HAP-1 (cell line): ENCODE measurements around the gene PTPRN2.

Experiments
- DNase-seq, 2 experiments: peaks; one replicate each; pipeline ENCODE4 v3.0.0-alpha.2; 2016 to 2020; ENCODE audit warnings: low spot score in 2 of 2
- H3K27me3 ChIP-seq: fragments of 250-450 bp; sonication (Bioruptor Pico); 2 replicates; pipeline ENCODE4 v1.5.1; 2020; ENCODE audit warnings: low read depth, mild to moderate bottlenecking, moderate library complexity
- H3K36me3 ChIP-seq: fragments of 250-450 bp; sonication (Bioruptor Pico); replicated peaks from 2 replicates; pipeline ENCODE4 v1.5.1; 2020; ENCODE audit warnings: mild to moderate bottlenecking
- H3K4me1 ChIP-seq: fragments of 250-450 bp; sonication (Bioruptor Pico); 2 replicates; pipeline ENCODE4 v1.5.1; 2020; ENCODE audit warnings: mild to moderate bottlenecking
- H3K4me3 ChIP-seq: fragments of 250-450 bp; sonication (Bioruptor Pico); 2 replicates; pipeline ENCODE4 v1.5.1; 2020; ENCODE audit warnings: mild to moderate bottlenecking, moderate library complexity
- H3K9me3 ChIP-seq: fragments of 250-450 bp; sonication (Bioruptor Pico); 2 replicates; pipeline ENCODE4 v1.5.1; 2020; ENCODE audit warnings: mild to moderate bottlenecking, moderate library complexity
- in situ Hi-C: fragments of 300-500 bp; cut with MboI; formaldehyde crosslinking; loops from 3 replicates; pipeline ENCODE4 v1.14.3; 2020; ENCODE audit warnings: low sequenced_read_pairs, inconsistent platforms, mixed read lengths

PTPRN2 gene

DNA sequence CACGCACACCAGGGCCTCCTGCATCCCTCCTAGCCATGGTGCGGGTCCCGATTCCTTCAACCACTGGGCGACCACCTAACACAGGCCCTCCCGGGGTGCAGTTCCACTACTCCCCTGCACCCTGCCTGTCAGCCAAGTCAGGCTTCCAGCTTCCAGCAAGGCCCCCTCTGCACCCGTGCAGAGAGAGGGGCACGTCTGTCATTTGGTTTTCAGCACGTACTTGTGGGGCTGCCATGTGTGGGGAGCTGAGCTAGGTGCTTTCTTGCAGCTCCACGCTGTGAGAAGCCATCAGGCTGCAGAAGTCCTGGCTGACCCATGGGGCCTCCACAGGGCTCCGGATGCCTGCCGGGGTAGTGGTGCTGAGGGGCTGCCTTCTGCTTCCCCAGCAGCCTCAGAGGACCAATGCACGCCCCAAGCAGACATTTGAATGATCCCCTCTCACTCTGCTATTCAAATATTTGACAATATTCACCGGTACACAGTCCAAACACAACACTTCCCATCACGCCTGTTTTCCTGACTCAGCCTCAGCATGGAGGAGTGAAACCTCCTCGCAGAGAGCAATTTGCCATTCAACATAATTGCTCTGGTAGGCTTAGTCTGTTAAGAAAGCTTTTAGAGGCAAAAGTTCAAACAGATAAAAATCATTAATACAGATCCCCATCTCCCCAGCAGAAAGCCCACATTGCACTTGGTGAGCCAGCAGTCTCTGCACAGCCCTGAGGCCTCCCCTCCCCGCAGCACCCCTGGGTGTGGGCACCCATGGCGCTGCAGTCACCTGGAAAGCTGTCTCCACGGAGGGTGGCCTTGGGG, 449.9 kb downstream of the PTPRN2 start:
- Histone ChIP-seq H3K4me3 (no peak overlapping the region), H3K36me3 (no peaks in the 10 kb centered on the region), H3K9me3 (no peaks in the 10 kb centered on the region), H3K27me3 (no peaks in the 10 kb centered on the region), H3K4me1 (no peaks in the 10 kb centered on the region)
- DNase-seq, result no peak
- in situ Hi-C loops, result no loop called here

DNA sequence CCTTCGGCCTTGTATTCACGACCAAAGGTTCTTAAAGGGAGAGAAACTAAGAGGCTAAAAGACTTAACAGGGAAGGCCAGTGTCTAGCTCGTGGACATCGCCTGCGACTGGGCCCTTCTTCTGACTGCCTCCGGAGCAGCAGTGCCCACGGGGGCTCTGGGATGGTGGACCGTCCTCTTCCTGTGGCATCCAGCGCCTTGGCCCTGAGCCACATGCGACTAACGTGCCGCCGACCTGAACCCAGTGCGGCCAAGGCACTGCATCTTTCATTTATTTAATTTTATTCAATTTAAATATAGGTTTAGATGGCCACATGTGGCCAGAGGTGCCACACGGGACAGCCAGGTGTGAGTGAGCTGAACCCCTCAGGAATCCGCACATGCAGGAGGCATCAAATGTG, 451.7 kb downstream of the PTPRN2 start:
- Histone ChIP-seq H3K4me1 (no peaks in the 10 kb centered on the region), H3K9me3 (no peaks in the 10 kb centered on the region)

DNA sequence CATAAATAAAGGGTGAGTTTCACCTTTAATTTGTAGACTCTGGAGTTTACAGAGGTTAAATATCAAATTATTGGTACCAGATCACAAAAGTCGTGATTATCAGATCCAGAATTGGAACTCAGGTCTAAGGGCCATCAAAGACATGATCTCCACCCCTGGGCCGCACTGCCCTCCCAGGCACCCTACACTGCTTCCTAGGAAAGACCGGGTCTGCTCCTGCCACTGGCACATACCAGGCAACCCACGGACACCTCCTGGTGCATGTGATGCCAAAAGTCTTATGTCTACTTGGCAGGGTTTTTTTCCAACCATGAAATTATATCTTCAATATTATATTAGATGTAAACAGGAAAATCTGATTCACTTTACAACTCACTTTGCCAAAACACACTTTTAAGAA, 452.8 kb downstream of the PTPRN2 start:
- no peak for DNase-seq
- Histone ChIP-seq H3K9me3 (no peaks in the 10 kb centered on the region), H3K27me3 (no peaks in the 10 kb centered on the region), H3K4me1 (no peaks in the 10 kb centered on the region), H3K4me3 (no peak overlapping the region), H3K36me3 (no peaks in the 10 kb centered on the region)
- in situ Hi-C loops, result no loop called here

More for the DNA sequence above, 451.7 kb downstream of the PTPRN2 start:
- no peak for DNase-seq
- Histone ChIP-seq H3K4me3 (no peak overlapping the region), H3K36me3 (no peaks in the 10 kb centered on the region), H3K27me3 (no peaks in the 10 kb centered on the region)
- in situ Hi-C loops, result no loop called here

DNA sequence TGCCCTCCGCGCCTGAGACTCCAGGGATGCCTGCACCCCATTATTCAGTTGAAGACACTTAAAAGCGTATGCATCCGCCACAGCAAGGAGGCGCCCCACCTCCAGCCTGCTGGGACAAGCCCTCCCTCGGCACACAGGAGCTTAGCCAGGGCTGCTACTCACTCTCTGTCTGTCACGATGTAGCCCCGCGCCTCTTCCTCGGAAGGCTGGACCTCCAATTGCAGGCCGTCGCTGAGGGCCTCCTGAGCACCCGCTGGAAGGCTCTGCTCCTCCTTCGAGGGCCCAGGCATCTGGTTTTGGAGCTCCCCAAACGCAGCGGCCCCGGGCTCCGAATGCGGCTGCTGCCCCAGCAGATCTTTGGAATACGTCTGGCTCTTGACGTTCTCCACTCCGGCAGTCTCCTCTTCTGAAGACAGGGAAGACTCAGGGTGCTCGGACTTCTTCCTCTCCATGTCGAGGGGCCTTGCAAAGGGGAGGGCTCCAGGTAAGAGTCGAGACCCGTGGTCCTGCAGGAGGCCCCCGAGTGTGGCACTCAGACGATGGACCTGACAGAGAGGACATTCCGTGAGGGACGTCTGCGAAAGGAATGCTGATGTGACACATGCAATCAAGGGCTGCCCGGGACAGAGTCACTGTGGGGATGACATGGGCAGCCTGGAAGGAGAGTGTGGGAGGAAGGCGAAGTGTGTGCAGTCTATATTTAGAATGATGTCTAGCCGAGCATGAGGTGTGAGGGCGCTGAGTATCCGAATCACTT, 453.9 kb downstream of the PTPRN2 start:
- no peak overlapping the region for H3K4me3 ChIP-seq
- no peak for DNase-seq
- no peaks in the 10 kb centered on the region for H3K36me3 ChIP-seq
- H3K27me3 ChIP-seq, result no peaks in the 10 kb centered on the region
- no peaks in the 10 kb centered on the region for H3K4me1 ChIP-seq
- in situ Hi-C loops, result no loop called here
- H3K9me3 ChIP-seq, result no peaks in the 10 kb centered on the region

DNA sequence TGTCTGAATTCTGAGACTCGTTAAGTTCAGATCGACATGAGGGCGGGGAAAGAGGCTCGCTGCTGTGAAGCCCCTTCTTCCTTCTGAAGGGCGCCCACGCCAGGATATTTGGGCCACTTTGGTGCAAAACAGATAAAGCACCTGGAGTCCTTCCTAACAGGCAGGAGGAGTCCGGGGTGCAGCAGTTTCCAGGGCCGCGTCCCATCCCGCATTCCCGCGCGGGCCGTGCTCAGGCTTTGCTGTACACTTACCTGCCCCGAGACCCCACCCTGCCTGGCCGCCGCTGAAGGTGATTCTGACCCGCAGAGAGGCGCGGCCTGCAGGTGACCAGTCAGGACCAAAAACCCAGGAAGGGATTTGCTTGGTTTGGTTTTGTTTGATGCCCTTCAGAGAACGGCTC, 454.6 kb downstream of the PTPRN2 start:
- Histone ChIP-seq H3K27me3 (no peaks in the 10 kb centered on the region), H3K4me1 (no peaks in the 10 kb centered on the region), H3K9me3 (no peaks in the 10 kb centered on the region), H3K36me3 (no peaks in the 10 kb centered on the region), H3K4me3 (no peak overlapping the region)
- DNase-seq, result no peak
- in situ Hi-C loops, result no loop called here

DNA sequence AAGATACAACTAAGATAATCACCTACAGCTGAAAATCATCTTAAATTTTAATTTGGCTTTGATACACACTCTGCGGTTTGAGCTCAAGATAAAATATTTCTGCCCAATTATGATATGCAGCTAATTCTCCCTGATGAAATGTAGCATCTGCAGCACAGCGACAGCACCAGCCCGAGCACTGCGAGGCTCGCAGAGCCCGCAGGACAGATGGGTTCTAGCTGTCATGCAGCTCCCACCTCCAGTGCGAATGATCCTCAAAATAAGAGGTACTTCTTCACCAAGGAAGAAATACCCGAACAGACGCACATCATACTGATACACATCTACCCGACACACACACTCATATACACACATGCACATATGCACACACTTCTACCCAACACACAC, 457.6 kb downstream of the PTPRN2 start:
- Histone ChIP-seq H3K36me3 (no peaks in the 10 kb centered on the region), H3K27me3 (no peaks in the 10 kb centered on the region), H3K4me3 (no peak overlapping the region), H3K9me3 (no peaks in the 10 kb centered on the region), H3K4me1 (no peaks in the 10 kb centered on the region)
- in situ Hi-C loops, result no loop called here
- no peak for DNase-seq

DNA sequence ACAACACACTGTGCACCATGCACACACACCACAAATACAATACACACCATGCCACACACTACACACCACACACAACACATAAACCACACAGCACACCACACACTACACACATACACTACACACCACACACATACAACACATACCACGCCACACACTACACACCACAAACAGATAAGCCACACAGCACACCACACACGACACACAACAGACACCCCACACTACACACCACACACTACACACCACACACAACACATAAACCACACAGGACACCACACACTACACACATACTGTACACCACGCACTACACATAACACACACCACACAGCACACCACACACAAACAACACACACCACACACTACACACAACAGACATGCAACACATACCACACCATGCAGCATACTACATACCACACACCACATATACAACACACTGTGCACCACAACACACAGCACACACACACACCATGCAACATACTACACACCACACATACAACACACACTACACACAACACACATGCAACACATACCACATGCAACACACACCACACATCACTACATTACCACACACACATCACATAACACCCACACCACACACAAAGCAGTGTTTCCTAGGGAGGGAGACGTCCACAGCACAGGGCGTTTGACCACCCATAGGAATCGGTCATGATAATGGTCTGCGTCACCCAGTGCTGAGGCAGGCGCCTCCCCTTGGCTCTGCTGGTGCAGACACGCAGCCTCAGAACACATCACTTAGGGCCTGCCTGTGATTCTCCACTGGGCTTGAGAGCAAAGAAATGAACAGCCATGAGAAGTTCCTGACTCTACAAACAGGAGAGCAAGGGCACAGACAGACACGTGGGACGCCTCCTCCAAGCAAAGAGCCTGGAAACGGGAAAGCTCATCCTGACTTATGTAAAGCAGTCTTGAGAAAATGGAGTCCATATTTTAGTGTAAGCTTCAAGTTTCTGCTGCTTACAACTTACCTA, 458.3 kb downstream of the PTPRN2 start:
- DNase-seq, result no peak
- Histone ChIP-seq H3K27me3 (no peaks in the 10 kb centered on the region), H3K9me3 (no peaks in the 10 kb centered on the region), H3K4me1 (no peaks in the 10 kb centered on the region), H3K36me3 (no peaks in the 10 kb centered on the region), H3K4me3 (no peak overlapping the region)
- in situ Hi-C loops, result no loop called here

DNA sequence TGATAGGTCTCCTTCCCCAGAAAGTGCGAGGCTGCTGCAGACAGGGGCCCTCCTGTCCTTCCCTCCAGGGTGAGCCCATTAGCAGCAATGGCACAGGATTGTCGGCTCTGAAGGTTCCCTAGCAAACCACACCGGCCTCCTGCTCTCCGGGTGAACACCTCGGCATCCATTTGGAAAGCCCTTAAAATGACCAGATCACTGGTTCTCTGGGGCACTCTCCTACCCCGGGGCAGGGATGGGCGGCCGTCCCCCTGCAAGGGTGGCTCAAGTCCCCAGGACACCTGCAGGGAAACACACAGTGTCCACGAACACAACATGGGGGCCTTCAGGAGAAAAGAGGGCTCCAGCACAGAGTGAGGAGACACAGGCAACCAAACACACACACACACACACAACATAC, 459.1 kb downstream of the PTPRN2 start:
- no peaks in the 10 kb centered on the region for H3K9me3 ChIP-seq
- no peak overlapping the region for H3K4me3 ChIP-seq
- H3K36me3 ChIP-seq, result no peaks in the 10 kb centered on the region
- H3K4me1 ChIP-seq, result no peaks in the 10 kb centered on the region
- H3K27me3 ChIP-seq, result no peaks in the 10 kb centered on the region
- no peak for DNase-seq
- in situ Hi-C loops, result no loop called here

DNA sequence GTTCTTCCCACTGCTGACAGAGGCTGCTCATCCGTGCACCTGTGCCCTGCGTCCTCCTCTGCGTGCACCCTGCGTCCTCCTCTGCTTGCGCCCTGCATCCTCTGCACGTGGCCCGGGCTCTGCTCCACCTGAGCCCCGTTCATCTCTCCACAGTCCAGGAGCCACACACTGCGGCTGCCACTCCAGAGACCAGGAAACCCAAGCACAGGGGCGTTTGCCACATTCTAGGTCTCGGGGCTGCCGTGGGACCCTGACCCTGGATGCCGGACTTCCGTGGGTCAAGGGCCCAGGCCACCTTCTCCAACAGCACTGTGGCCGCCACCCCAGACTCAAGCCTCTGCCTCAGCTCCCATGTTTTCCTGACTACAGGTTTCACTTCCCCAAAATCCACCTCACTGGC, 460.4 kb downstream of the PTPRN2 start:
- Histone ChIP-seq H3K27me3 (no peaks in the 10 kb centered on the region), H3K4me1 (no peaks in the 10 kb centered on the region), H3K36me3 (no peaks in the 10 kb centered on the region), H3K9me3 (no peaks in the 10 kb centered on the region), H3K4me3 (no peak overlapping the region)
- no peak for DNase-seq
- in situ Hi-C loops, result no loop called here

DNA sequence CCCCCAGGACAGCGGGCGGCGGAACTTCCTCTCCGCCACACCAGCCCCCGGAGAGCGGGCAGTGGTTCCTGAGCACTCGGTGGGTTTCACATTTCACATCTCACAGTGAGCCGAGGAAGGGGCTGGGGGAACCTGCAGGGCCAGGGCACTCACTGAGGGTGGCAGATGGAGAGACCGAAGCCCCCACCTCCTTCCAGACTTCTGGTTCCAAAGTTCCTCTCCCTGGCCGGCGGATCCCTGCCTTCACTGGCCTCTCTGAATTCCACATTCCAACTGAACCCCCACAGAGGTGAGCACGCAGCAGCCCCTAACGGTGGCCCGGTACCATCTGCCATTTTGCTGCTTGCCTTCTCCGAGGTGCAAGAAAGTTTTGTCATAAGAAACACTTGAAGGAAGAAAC, 461.0 kb downstream of the PTPRN2 start:
- no peak for DNase-seq
- Histone ChIP-seq H3K27me3 (no peaks in the 10 kb centered on the region), H3K4me3 (no peak overlapping the region), H3K4me1 (no peaks in the 10 kb centered on the region), H3K36me3 (no peaks in the 10 kb centered on the region), H3K9me3 (no peaks in the 10 kb centered on the region)
- in situ Hi-C loops, result no loop called here

DNA sequence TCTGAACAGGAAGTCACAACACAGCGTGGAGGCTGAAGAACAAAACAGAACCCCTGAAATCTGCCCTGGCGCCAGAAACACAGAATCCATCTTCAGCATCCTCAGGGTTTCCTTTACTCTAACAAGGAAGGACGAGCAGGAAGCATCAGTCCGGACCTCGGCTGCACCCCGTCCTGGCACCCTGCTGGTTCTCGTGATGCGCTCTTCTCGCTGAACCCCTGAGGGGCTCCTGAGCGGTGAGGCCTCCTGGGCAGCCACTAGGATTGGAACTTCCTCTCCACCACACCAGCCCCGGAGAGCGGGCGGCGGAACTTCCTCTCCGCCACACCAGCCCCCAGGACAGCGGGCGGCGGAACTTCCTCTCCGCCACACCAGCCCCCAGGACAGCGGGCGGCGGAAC, 461.9 kb downstream of the PTPRN2 start:
- no peaks in the 10 kb centered on the region for H3K27me3 ChIP-seq
- no peaks in the 10 kb centered on the region for H3K36me3 ChIP-seq
- in situ Hi-C loops, result no loop called here
- no peak for DNase-seq
- H3K9me3 ChIP-seq, result no peaks in the 10 kb centered on the region
- no peak overlapping the region for H3K4me3 ChIP-seq
- no peaks in the 10 kb centered on the region for H3K4me1 ChIP-seq

DNA sequence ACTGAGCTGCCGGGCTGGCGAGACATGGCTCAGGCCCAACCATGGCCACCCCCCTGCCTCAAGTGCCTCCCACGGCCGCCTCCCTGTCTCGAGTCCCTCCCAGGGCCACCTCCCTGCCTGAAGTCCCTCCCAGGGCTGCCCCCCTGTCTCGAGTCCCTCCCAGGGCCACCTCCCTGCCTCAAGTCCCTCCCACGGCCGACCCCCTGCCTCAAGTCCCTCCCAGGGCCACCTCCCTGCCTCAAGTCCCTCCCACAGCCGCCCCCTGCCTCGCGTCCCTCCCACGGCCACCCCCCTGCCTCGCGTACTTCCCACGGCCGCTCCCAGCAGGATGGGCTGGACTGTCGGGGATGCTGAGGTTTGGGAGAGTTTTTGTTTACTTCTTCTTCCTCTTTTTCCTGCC, 462.5 kb downstream of the PTPRN2 start:
- in situ Hi-C loops, result no loop called here
- no peak for DNase-seq
- Histone ChIP-seq H3K4me3 (no peak overlapping the region), H3K27me3 (no peaks in the 10 kb centered on the region), H3K9me3 (no peaks in the 10 kb centered on the region), H3K4me1 (no peaks in the 10 kb centered on the region), H3K36me3 (no peaks in the 10 kb centered on the region)

DNA sequence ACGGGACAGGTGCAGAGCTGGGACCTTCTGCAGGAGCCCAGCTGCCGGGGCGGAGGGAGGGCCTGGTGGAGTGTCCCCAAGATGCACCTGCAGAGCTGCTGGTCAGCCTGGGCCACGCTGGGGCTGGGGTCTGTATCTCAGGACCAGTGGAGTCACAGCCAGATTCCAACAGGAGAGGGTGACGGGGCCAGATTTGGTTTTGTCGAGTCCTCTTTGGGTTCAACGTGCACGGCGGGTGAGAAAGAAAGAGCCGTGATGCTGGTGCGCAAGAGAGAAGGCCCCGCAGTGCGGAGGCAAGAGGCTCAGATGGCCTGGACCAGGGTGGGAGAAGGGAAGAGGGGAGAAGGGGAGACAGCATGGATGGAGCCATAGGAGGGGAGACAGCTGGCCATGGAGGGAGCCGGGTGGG, 462.9 kb downstream of the PTPRN2 start:
- H3K9me3 ChIP-seq, result no peaks in the 10 kb centered on the region
- no peaks in the 10 kb centered on the region for H3K36me3 ChIP-seq
- H3K27me3 ChIP-seq, result no peaks in the 10 kb centered on the region
- H3K4me1 ChIP-seq, result no peaks in the 10 kb centered on the region
- in situ Hi-C loops, result no loop called here
- no peak for DNase-seq
- no peak overlapping the region for H3K4me3 ChIP-seq

DNA sequence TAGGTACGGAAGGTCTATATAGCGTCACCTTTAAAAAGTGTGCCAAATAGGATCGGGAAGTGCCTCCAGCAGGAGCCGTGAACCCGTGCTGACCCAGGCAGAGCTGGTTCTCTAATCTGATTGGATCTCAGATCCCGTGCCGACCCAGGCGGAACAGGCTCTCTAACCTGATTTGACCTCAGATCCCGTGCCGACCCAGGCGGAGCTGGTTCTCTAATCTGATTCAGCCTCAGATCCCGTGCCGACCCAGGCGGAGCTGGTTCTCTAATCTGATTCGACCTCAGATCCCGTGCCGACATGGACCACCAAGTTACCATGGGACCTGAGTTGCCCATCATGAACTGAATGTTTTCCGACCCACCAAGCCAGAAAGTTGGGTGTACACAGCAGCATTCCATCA, 463.9 kb downstream of the PTPRN2 start:
- no peaks in the 10 kb centered on the region for H3K27me3 ChIP-seq
- DNase-seq, result no peak
- in situ Hi-C loops, result no loop called here
- H3K4me3 ChIP-seq, result no peak overlapping the region
- H3K9me3 ChIP-seq, result no peaks in the 10 kb centered on the region
- H3K36me3 ChIP-seq, result no peaks in the 10 kb centered on the region
- no peaks in the 10 kb centered on the region for H3K4me1 ChIP-seq
